Pons (tissue), 1 donor: Measurements from ENCODE around the gene P2RX2.
"Not testable (repeated sequence)": the region's sequence is repeated elsewhere in the genome, so short reads cannot be mapped to it uniquely, and the experiment has no call there.

Experiments
- DNase-seq: peaks from one replicate; pipeline ENCODE4 v3.0.0-alpha.2; 2016; ENCODE audit warnings: low spot score

The P2RX2 gene

DNA sequence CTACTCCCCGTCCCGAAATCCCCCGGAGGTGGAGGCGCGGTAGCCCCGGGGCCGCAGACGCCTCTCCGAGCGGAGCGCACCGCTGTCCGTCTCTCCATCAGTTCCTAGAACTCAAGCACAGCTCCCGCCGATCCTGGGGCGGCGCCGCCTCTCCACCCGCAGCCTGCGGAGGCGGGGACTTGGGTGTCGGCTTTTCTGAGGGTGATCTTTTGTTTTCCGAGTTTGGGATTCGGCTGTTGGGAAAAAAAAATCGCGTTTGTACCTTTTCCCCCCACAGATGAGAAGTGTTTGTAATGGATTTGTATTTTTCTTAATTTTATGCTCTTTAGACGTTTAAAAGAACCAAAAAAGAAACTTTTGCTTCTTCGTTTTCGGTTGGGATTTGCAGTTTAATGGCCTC, 34.8 kb upstream of the P2RX2 start:
- no peak for DNase-seq

DNA sequence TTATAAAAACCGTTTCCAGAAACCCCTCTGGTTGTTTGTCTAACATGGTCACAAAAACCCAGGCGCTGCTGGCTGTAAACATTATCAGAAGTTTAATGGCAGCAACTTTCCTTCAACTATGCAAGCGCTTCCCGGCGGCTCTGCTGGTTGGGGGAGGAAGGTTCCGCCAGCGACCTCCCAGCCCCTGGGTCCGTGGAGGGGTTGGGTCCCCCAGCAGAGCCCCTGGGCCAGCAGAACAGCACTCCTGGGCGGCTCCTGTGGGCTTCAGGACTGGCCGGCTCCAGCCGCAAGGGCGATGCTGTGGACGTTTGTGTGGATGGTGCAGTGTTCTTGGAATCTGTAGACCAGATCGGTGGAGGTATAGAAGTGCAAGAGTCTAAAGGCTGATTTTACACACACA, 34.1 kb upstream of the P2RX2 start:
- DNase-seq = no peak

DNA sequence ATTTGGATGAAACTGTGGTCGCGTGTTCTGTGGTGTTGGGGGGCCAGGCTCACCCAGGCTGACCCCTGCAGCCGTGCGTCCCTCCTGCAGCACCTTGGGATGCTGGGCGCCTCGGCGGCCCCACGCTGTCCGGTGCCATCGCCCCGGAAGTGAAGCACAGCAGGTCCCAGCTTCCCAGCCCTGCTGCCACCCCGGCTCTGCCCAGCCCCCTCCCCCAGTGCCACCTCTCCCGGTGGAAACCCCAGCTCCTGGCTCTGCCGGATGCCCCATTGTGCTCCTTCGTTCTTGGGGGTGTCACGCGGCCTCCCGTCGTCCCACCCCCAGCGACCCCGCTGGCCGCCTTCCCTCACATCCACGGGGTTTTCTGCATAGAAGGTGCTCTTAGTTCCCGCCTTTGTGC, 33.4 kb upstream of the P2RX2 start:
- DNase-seq = no peak

DNA sequence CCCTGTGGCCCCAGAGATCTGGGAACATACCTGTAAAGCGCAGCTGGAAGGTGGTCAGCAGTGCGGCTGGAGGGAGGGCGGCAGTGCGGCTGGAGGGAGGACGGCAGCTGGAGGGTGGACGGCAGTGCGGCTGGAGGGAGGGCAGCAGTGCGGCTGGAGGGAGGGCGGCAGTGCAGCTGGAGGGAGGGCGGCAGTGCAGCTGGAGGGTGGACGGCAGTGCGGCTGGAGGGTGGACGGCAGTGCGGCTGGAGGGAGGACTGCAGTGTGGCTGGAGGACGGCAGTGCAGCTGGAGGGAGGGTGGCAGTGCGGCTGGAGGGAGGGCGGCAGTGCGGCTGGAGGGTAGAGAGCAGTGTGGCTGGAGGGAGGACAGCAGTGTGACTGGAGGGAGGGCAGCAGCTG, 31.6 kb upstream of the P2RX2 start:
- no peak for DNase-seq

DNA sequence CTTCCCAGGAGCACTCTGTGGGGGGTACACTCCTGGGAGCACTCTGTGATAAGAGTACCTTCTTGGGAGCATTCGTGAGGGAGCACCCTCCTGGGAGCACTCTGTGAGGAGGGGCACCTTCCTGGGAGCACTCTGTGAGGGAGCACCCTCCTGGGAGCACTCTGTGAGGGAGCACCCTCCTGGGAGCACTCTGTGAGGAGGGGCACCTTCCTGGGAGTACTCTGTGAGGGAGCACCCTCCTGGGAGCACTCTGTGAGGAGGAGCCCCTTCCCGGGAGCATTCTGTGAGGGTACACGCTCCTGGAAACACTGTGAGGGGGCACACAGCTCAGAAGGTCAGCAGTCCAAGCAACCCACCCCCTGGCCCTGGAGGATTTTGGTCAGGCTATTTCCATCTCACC, 30.8 kb upstream of the P2RX2 start:
- no peak for DNase-seq

DNA sequence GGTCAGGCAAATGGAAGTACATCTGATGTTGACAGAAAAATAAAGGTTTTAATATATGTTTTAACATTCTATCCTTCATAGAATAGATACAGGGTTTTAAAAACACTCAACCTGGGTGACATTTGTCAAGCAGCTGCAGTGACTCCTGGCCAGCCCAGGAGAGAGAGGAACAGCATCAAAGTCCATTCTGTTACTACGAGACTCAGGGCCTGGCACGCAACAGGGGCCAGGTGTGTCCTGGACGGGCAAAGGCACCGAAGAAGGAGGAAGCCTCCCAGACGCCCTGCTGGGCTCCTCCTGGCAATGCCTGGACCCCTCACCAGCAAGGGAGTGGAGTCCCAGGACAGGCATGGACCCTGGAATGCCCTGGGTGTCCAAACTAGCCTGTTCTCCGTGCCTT, 30.3 kb upstream of the P2RX2 start:
- DNase-seq = no peak

DNA sequence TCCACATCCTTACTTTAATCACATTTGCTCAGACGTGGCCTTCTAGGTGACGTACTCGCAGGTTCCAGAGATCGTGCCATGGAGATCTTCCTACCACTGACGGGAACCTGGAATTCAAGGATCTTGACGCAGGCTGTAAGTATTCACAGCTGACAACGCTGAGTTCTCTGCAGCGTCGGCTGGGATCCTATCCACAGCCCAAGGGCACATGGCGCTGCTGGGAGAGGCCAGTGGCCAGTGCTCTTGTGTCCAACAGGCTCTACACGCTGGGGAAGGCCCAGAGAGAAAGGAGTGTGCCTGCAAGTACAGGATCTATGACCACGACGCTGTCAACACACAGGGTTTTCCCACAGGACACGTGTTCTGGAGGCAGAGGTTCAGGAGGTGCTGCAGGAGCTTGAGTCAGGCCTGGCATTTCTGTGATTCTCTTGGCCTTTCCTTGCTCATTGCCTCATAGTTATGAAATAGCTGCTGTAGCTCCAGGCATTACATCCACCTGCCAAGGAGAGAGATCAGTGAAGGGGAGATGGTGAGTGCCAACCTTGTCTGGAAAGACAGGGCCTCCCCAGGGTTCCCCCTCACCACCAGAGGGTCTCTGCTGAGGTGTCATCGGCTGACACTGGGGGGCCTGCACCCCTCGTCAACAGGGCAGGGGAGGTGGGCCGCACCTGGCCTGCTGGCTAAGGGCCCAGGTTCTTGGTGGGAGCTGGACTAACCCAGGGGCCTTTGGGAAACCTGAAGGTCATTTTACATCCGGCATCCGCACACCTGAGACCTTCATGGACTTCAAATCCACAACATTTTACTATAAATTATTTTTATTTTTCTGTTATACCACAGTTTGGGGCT, 29.5 kb upstream of the P2RX2 start:
- no peak for DNase-seq

DNA sequence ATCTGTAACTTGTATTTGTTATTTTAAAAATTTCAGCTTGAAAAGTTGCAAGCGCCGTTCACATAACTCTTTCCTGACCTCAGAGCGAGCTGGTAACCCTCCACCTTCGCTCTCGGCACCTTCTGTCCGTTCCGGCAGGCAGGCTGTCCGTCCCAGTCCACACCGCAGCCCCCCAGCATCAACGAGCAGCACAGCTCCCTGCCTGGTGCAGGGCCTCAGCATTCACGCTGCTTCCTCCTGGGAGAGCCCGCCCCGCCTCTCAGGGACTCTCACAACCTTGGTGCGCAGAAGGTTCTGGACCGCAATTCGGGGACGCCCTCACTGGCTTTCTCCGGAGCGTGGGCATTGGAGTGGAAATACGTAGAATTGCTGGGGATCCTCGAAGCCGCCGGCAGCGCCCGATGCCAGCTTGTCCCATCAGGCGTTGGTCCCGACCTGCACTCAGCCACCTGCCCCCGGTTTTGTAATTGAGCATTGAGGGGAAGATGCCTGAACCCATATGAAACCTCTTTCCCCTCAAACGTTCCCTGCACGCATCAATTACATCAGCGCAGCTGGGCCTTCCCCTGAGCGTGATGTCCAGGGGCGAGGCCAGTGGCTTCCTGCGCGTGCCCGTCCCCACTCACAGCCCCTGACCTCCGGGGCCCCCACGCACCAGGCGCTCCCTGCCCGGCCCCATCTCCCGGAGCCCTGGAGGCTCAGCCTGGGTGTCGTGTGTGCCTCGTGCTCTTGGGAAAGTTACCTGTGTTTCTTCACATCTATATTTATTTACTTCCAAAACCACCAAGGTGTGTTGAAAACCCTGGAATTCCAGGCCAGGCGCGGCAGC, 27.3 kb upstream of the P2RX2 start:
- no peak for DNase-seq

DNA sequence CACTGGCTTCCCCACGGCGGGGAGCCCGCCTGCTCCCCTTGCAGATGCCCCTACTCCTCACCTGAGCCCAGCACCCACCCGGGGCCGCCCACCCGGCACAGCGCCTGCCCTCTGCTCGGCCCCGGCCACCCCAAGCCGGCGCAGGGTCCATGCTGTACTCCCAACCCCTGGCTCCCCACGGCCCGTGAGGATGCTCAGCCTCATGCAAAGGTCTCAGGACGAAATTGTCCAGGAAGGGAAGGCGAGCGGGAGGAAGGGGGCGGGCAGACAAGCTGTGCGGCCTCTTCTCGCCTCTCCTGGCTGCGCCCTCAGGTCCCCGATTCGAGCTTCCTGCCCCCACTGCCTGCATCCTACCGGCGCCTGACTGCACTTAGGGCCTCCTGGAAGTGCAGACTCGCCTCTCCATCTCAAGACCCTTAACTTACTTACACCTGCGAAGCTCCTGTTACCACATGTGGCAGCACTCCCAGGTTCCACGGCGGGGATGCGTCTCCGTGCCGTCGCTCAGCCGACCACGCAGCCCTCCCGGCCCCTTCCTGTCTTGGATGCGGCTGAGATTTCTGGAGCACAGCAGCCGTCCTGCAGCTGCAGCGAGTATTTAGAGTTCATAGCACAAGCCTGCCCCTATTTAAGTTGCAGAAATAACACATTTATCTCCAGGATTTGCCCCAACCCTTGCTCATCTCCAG, 26.1 kb upstream of the P2RX2 start:
- no peak for DNase-seq

DNA sequence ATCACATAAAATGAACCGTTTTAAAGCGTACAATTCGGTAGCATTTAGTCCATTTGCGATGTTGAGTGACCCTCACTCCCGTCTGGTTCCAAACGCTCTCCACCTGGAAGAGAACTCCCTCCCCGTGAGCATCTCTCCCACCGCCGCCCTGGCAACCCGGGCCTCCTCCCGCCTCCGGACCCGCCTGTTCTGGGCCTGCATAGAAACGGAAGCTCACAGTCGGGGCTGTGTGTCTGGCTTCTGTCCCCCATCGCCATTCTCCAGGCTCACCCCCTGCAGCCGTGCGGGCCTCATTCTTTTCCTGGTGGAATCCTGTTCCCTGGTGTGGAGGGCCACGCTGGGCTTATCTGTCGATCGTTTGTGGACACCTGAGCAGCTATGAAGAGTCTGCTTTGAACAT, 25.5 kb upstream of the P2RX2 start:
- DNase-seq = no peak

DNA sequence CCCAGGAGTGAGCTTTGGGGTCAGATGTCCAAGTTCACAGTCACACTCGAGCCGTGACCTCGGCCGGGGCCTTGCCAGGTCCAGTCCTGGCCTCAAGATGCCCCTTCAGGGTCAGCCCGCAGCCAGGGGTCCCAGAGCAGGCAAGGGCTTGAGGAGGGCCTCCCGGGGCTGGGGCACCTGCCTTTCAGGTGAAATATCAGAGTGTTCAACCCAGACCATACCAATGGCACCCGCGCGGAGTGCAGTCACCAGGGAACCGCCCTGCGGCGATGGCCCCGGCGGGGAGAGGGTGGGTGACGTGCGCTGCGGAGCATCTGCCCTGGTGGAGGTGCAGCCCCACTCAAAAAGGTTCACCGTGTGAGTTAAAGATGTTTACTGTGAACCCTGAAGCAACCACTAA, 25.1 kb upstream of the P2RX2 start:
- no peak for DNase-seq

DNA sequence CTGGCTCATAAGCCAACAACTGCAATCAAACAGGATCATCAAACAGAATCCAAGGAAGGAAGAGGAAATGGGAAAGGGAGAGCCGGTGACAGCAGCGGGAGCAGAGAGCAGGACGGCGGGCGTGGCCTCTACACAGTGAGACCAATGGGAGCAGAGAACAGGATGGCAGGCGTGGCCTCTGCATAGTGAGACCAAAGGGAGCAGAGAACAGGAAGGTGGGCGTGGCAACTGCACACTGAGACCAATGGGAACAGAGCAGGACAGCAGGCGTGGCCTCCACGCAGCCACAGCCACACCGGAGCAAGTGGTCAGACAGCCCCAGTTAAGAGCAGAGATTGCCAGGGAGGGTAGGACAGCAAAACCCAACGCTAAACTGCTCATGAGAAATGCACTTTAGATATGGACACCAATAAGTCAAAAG, 24.6 kb upstream of the P2RX2 start:
- DNase-seq = peak; percentile 91

DNA sequence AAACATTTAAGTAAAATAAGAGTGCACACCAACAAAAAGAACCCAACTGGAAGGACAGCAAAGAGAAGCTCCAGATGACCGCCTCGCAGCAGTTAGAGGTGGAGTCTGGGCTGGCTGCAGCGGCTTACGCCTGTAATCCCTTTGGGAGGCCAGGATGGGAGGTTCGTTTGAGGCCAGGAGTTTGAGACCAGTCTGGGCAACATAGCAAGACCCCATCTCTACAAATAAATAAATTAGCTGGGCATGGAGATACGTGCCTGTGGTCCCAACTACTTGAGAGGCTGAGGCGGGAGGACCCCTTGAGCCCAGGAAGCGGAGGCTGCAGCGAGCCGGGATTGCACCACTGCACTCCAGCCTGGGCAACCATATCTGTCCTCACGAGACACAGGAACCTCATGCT, 23.4 kb upstream of the P2RX2 start:
- DNase-seq = no peak

DNA sequence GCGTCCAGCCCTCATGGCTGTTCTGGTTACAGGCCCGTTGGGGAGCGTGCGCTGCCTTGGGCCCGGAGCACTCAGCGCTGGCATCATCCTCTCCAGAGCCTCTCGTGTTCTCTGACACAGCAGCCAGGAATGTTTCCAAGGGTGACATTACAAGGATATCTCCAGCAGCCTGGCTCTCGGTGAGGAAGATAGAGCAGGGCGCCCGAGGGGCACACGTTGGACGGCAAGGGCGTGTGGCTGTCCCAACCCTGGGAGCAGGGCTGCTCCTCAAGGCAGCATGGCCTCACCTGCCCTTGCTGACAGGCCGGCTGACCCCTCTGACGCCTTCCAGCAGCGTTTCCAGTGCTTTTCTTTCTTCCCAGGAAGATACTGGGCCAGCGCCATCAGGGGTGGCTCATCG, 22.6 kb upstream of the P2RX2 start:
- no peak for DNase-seq

DNA sequence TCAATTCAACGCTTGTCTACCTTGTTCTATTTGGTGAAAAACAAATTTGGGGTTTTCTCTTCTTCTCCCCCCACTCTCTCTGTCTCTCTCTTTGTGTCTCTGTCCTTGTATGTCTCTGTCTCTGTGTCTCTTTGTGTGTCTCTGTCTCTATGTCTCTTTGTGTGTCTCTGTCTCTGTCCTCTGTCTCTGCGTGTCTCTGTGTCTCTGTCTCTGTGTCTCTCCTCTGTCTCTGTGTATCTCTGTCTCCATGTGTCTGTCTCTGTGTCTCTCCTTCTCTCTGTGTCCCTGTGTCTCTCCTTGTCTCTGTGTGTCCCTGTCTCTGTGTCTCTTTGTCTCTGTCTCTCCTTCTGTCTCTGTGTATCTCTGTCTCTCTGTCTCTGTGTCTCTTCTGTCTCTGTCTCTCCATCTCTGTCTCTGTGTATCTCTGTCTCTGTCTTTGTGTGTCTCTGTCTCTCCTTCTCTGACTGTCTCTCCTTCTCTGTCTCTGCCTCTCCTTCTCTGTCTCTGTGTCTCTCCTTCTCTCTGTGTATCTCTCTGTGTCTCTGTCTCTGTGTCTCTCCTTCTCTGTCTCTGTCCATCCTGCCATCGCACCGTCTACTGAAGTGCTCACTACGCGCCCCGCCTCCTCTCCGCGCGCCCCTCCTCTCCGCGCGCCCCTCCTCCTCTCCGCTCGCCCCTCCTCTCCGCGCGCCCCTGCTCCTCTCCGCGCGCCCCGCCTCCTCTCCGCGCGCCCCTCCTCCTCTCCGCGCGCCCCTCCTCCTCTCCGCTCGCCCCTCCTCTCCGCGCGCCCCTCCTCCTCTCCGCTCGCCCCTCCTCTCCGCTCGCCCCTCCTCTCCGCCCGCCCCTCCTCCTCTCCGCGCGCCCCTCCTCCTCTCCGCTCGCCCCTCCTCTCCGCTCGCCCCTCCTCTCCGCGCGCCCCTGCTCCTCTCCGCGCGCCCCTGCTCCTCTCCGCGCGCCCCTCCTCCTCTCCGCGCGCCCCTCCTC, 21.0 kb upstream of the P2RX2 start:
- DNase-seq = no peak

DNA sequence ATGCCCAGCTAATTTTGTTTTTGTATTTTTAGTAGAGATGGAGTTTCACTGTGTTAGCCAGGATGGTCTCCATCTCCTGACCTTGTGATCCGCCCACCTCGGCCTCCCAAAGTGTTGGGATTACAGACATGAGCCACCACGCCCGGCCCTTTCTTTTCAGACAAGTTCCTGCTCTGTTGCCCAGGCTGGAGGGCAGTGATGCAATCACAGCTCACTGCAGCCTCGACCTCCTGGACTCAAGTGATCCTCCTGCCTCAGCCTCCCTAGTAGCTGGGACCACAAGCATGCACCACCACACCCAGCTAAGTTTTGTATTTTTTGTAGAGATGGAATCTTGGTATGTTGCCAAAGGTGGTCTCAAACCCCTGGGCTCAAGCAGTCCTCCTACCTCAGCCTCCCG, 19.1 kb upstream of the P2RX2 start:
- DNase-seq = not testable (repeated sequence)

DNA sequence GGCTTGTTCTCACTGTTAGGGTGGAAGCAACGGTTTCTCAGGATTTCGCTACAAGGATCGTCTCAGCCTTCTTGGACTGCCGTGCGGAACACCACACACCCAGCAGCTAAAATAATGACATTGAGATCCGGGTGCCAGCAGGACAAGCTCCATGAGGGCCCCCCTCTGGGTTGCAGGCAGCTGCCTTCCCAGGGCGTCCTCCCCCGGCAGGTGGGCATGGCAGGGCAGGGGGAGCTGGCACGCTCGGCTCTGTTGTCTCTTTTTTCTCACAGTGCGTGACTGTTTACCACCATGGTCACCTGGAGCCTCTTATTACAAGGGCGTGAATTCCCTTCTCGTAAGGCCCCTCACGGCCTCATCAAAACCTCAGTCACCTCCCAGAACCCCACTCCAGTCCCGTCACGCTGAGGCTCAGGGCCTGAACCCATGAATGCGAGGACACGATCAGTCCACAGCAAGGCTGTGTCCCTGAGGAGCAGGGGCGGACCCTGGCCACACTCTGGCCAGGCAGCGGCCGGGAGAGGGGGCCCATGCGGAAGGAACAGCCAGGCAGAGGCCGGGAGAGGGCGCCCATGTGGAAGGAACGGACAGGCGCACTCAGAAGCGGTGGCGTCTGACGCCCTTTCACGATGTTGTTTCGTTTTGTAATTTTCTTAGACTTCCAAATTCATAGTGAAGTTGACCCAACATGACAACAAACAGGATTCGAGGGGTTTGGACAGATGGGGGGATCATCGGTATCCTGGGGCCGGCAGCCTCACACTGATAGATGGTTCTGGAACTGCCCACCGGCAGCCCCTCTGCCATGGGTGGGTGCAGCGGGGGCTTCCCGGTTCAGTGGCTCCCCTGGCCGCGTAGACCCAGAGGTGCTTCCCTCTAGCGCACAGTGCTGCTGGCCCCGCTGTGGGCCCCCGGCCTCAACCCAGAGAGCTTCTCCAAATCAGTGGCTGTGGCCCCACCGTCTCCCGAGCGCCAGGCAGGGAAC, 18.2 kb upstream of the P2RX2 start:
- DNase-seq = peak; percentile 37

DNA sequence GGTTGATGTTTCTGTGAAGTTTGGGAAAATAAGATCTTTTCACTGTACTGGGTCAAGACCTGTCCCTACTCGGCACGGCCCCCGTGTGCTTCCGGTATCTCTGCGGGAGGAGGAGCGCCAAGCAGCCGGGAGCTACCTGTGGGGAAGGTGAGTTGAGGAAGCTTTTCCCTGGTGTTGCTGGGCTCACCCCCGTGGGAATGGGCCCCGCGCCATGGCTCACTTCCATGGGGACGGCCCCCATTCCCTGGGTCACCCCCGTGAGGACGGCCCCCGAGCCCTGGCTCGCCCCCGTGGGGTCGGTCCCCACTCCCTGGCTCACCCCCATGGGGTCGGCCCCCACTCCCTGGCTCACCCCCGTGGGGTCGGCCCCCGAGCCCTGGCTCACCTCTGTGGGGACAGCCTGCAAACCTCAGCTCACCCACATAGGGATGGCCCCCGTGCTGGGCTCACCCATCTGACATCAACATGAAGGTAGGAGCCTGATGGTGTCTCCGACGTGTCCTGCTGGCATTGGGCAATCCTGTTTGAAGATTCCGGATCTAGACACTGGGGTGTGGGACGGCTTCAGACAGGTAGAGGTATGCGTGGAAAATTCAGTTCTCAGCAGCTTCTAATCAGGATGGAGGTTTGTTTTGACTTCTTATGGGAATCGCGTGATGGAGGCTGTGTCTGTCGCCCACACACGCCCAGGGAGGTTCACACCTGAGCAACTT, 17.2 kb upstream of the P2RX2 start:
- no peak for DNase-seq

DNA sequence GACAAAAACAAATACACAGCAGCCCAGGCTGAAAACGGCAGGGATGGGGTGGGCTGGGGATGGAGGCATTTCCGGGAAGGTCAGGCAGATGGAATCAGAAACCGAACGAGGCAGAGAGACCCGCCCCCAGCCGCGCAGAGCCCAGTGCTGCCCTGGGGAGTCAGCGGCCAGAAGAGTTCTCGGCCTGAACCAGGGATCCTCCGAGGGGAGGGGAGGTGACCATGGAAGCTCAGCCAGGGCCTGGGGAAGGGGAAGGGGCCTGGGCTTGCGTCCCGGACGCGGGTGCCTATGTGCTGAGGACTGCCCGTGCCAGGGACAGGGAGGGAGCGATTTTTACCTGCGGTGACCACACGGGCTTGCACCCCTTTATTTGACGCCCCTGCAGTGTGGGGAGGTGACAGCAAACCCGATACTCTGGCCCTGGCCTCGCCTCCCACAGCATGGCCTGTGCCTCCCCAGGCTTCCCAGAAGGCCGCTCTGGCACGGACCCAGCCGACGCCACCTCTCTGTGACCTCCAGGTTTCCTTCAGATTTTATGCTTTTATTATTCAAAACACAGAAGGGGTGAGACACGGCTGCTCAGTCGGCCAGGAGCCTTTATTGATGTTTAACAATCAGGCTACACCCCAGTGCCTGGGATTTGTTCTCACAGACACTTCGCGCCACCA, 15.9 kb upstream of the P2RX2 start:
- no peak for DNase-seq
